Keratinocyte (primary cell): ENCODE data around the gene IFRD2. TPM values are rescaled to one million over a fixed set of nuclear protein-coding genes. Genes with fewer than 3 reads are reported as not detected.

Experiments
- DNase-seq: peaks from one replicate; pipeline ENCODE4 v3.0.0-alpha.2; 2011; ENCODE audit warnings: low read depth, missing footprints, low spot score
- FAIRE-seq: peaks from 2 replicates; lab custom pipeline; 2011; peaks lifted over from hg19 to GRCh38; lab: Jason Lieb, UNC
- H2AFZ ChIP-seq: 2 replicates; pipeline ENCODE4 v1.6.0; 2012; ENCODE audit warnings: low read length, control low read depth, inconsistent platforms; ENCODE audit not compliant: control insufficient read depth
- H3K27ac ChIP-seq: 2 replicates; pipeline ENCODE4 v1.5.1; 2011; ENCODE audit warnings: low read length; ENCODE audit not compliant: control insufficient read depth, insufficient read depth
- H3K27me3 ChIP-seq: 3 replicates; pipeline ENCODE4 v1.6.0; 2011; ENCODE audit warnings: low read length; ENCODE audit not compliant: control insufficient read depth, insufficient read depth; ENCODE audit errors: extremely low read depth
- H3K36me3 ChIP-seq, 2 experiments: 2 replicates in 1 of 2; 3 replicates in 1 of 2; pipeline ENCODE4 v1.5.1; 2011; ENCODE audit warnings: low read length in 2 of 2, mild to moderate bottlenecking in 1 of 2; ENCODE audit not compliant: control insufficient read depth in 2 of 2, insufficient read depth in 2 of 2; ENCODE audit errors: extremely low read depth in 1 of 2
- H3K4me1 ChIP-seq: 3 replicates; pipeline ENCODE4 v1.5.1; 2011; ENCODE audit warnings: low read length; ENCODE audit not compliant: control insufficient read depth, insufficient read depth; ENCODE audit errors: extremely low read depth
- H3K4me2 ChIP-seq: 3 replicates; pipeline ENCODE4 v1.6.0; 2011; ENCODE audit warnings: low read depth, low read length; ENCODE audit not compliant: control insufficient read depth, insufficient read depth; ENCODE audit errors: extremely low read depth
- H3K4me3 ChIP-seq, 3 experiments: fragments of 200-600 bp in 1 of 3; sonication (generic) in 1 of 3; 2 replicates in 2 of 3; 3 replicates in 1 of 3; pipeline ENCODE4 v1.5.1; 2011 to 2016; ENCODE audit warnings: low read length in 3 of 3, mild to moderate bottlenecking in 3 of 3, control low read depth in 2 of 3, inconsistent platforms in 1 of 3, low read depth in 1 of 3, mixed read lengths in 1 of 3, mixed run types in 1 of 3, moderate library complexity in 1 of 3; ENCODE audit not compliant: control insufficient read depth in 2 of 3, insufficient read depth in 2 of 3; ENCODE audit errors: extremely low read depth in 1 of 3
- H3K79me2 ChIP-seq: 2 replicates; pipeline ENCODE4 v1.6.0; 2012; ENCODE audit warnings: low read length; ENCODE audit not compliant: control insufficient read depth, insufficient read depth
- H3K9ac ChIP-seq: 3 replicates; pipeline ENCODE4 v1.6.0; 2011; ENCODE audit warnings: low read length; ENCODE audit not compliant: control insufficient read depth, insufficient read depth; ENCODE audit errors: extremely low read depth
- H3K9me1 ChIP-seq: 3 replicates; pipeline ENCODE4 v1.6.0; 2011; ENCODE audit warnings: low read length; ENCODE audit not compliant: control insufficient read depth, insufficient read depth; ENCODE audit errors: extremely low read depth
- H3K9me3 ChIP-seq: 2 replicates; pipeline ENCODE4 v1.5.1; 2012; ENCODE audit warnings: low read depth, low read length; ENCODE audit not compliant: control insufficient read depth
- H4K20me1 ChIP-seq: 3 replicates; pipeline ENCODE4 v1.6.0; 2011; ENCODE audit warnings: low read length; ENCODE audit not compliant: control insufficient read depth, insufficient read depth; ENCODE audit errors: extremely low read depth
- CTCF ChIP-seq, 3 experiments: IDR thresholded peaks in 1 of 3; conservative IDR thresholded peaks in 1 of 3; optimal IDR thresholded peaks in 1 of 3; 2 replicates in 2 of 3; 3 replicates in 1 of 3; pipeline versions ENCODE3 to v1.5.1; 2011; ENCODE audit warnings: low read length in 3 of 3, mild to moderate bottlenecking in 3 of 3, moderate library complexity in 2 of 3, control low read depth in 1 of 3, inconsistent platforms in 1 of 3; ENCODE audit not compliant: insufficient read depth in 2 of 3; ENCODE audit errors: extremely low read depth in 1 of 3
- EZH2 ChIP-seq: IDR thresholded peaks from one replicate; pipeline ENCODE4 v1.6.1; 2012; ENCODE audit warnings: inconsistent platforms, mild to moderate bottlenecking, low read length, moderate library complexity
- dilution Hi-C: fragments of 300-500 bp; cut with MboI; formaldehyde crosslinking; loops from one replicate; pipeline ENCODE4 v1.7.0; 2020; ENCODE audit warnings: low sequenced_read_pairs; ENCODE audit not compliant: extremely low pct_ligation_motif_present
- polyA plus RNA-seq, 5 experiments: library from polyadenylated mRNA; depleted of rRNA in 3 of 5; stranded (reverse) in 3 of 5; stranded (forward) in 1 of 5; unstranded in 1 of 5; fragments of >200 nt; gene quantifications; 1 replicate in 1 of 5; 2 replicates in 3 of 5; 3 replicates in 1 of 5; pipeline versions ENCODE4 v1.2.1 to v1.2.3, GENCODE V29; 2011 to 2012; ENCODE audit warnings: missing spikeins in 2 of 5, low read depth in 1 of 5, low replicate concordance in 1 of 5

Gene IFRD2
- polyA plus RNA-seq, 1 donor (not counting 4 experiments of a cell fraction or from before 2014, with no cell fraction given) = 50.3 TPM

GRCh38 chr3:50241163-50241562 is 51.1 kb downstream of the IFRD2 start:
- dilution Hi-C loops = no loop called here
- Histone ChIP-seq H3K9ac (no peak overlapping the region), H2AFZ (no peak overlapping the region), H3K79me2 (peaks cover 93% of the 10 kb centered on the region), H3K9me1 (peaks cover 3% of the 10 kb centered on the region), H4K20me1 (peaks cover 18% of the 10 kb centered on the region), H3K27me3 (no peaks in the 10 kb centered on the region), H3K4me2 (no peak overlapping the region), H3K27ac (no peak overlapping the region), H3K4me1 (peaks cover 59% of the 10 kb centered on the region), H3K9me3 (no peaks in the 10 kb centered on the region), H3K4me3 (no peak overlapping the region), H3K36me3 (peaks cover 15 to 19% of the 10 kb centered on the region in 2 experiments)
- TF ChIP-seq EZH2 (no peak), CTCF (optimal IDR thresholded peaks at IDR 0.05 in 1 of 3, IDR thresholded peaks at IDR 0.05 in 1 of 3, conservative IDR thresholded peaks at IDR 0.05 in 1 of 3; ENCODE audit: extremely low read depth in 1 of 3, insufficient read depth in 2 of 3, low read length in 3 of 3) (no peak)
- DNase-seq (no peak), FAIRE-seq (no peak)

GRCh38 chr3:50239649-50240048 is 52.6 kb downstream of the IFRD2 start:
- TF ChIP-seq CTCF (optimal IDR thresholded peaks at IDR 0.05 in 1 of 3, IDR thresholded peaks at IDR 0.05 in 1 of 3, conservative IDR thresholded peaks at IDR 0.05 in 1 of 3; ENCODE audit: extremely low read depth in 1 of 3, insufficient read depth in 2 of 3, low read length in 3 of 3) (no peak), EZH2 (no peak)
- H3K36me3 ChIP-seq = peaks cover 15 to 19% of the 10 kb centered on the region in 2 experiments
- no peak overlapping the region for H2AFZ ChIP-seq
- H4K20me1 ChIP-seq = peaks cover 17% of the 10 kb centered on the region
- H3K4me3 ChIP-seq = no peak overlapping the region
- dilution Hi-C loops = no loop called here
- H3K27ac ChIP-seq = no peak overlapping the region
- H3K9me3 ChIP-seq = no peaks in the 10 kb centered on the region
- H3K4me1 ChIP-seq = peaks cover 45% of the 10 kb centered on the region
- FAIRE-seq = no peak
- no peaks in the 10 kb centered on the region for H3K27me3 ChIP-seq
- no peak overlapping the region for H3K9ac ChIP-seq
- DNase-seq = no peak
- H3K9me1 ChIP-seq = peaks cover 3% of the 10 kb centered on the region
- no peak overlapping the region for H3K4me2 ChIP-seq
- peaks cover 82% of the 10 kb centered on the region for H3K79me2 ChIP-seq
